Measurements from ENCODE around the gene SORBS2.

The SORBS2 gene

DNA sequence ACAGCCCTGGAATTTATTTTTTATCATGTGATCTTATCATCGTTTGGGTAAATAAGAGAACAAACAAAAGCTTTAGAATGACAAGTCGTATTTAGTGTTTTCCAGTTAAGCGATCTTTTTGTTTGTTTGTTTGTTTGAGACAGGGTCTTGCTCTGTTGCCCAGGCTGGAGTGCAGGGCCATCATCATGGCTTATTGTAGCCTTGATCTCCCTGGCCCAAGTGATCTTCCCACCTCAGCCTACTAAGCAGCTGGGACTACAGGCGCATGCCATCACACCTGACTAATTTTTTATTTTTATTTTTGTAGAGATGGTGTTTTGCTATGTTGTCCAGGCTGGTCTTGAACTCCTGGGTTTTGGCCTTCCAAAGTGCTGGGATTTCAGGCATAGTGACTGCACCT lies 219.6 kb downstream of the SORBS2 start:
- no peak for DNase-seq (ENCODE audit: low read depth in 3 of 3)

DNA sequence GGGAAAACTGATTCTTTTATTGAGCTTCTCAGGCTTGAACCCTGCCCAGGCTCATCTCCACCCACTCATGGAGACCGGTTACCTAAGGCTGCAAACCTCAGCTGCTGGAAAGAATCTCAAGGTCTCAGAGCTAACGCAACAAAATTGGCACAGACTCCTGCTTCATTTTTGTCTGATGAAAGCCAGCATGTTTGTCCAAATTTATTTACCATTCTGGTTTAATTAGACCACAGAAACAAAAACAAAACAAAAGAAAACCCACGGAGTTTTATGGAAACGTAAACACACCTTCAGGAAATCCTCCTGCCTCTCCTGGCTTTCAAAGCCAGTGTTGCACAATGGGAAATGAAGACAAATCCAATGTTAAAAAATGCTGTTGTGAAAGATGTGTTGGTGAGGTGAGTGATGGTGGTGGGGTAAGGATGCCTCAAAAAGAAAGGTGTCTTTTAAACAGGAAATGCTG lies 220.3 kb downstream of the SORBS2 start:
- no peak for DNase-seq (ENCODE audit: low read depth in 3 of 3)

DNA sequence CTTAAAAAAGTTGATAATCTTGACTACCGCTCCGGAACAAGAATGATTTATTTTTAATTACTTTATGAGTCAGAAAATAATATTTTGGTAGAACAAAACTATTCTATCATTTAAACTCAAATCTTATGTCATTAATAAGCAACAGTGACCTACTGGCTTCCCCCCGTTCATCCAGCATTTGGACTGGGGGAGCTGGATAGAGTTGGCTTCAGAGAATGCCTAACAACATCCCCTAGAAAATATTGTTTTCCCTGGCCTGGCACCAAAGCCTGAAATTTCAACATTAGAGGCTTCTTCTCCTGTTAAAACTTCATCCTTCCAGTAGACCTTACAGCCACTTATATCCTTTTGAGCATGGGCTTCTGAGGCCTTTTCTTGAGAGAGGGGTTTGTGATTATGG lies 221.0 kb downstream of the SORBS2 start:
- DNase-seq (ENCODE audit: low read depth in 3 of 3) = no peak

GRCh38 chr4:185589067-185589836 lies 222.7 kb downstream of the SORBS2 start:
- DNase-seq (ENCODE audit: low read depth in 3 of 3) = no peak

GRCh38 chr4:185587427-185588161 lies 224.4 kb downstream of the SORBS2 start:
- DNase-seq (ENCODE audit: low read depth in 3 of 3) = peak; percentile 46 to 77 (median 60)

GRCh38 chr4:185587030-185587426 lies 225.0 kb downstream of the SORBS2 start:
- no peak for DNase-seq (ENCODE audit: low read depth in 3 of 3)

- no peak for DNase-seq (ENCODE audit: low read depth in 3 of 3)
Observed at GRCh38 chr4:185585211-185585610, 226.8 kb downstream of the SORBS2 start.

GRCh38 chr4:185583813-185584212 lies 228.2 kb downstream of the SORBS2 start:
- DNase-seq (ENCODE audit: low read depth in 3 of 3) = no peak

GRCh38 chr4:185582651-185583400 lies 229.2 kb downstream of the SORBS2 start:
- no peak for DNase-seq (ENCODE audit: low read depth in 3 of 3)

DNA sequence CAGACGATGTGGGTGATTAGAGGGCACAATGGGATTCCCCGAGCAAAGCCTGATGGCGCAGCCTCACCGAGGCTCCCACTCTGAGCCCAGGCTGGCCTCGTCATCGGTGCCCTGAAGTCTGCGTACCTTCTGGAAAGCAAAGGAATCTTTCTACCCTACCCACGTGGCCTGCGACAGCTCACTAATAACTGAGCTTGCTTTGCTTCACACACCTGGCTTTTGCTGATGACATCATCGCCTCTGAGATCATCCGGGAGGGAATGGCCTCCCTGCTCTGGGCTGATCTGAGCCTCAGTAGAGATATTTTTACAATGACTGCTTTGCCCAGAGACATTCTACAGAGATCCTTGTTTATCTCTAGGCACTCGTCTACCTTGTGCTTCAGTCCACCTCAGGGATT lies 231.3 kb downstream of the SORBS2 start:
- no peak for DNase-seq (ENCODE audit: low read depth in 3 of 3)

DNA sequence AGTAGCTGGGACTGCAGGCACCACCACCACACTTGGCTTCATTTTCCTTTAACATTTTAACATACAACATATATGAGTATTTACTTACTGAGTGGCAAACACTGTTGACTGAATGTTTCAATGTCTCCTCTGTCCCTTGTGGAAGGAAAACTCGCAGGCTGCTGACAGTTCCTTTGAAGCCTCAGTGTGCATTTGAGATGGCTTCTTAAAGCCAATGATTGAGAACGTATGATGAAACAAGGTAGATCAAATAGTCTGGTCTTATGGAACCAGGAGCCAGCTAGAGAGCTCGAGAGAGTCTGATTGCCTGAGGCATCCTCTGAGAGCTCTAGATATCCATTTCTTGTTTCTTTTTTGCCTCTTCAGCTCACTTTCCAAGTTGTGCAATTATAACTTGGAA lies 233.7 kb downstream of the SORBS2 start:
- no peak for DNase-seq (ENCODE audit: low read depth in 3 of 3)

DNA sequence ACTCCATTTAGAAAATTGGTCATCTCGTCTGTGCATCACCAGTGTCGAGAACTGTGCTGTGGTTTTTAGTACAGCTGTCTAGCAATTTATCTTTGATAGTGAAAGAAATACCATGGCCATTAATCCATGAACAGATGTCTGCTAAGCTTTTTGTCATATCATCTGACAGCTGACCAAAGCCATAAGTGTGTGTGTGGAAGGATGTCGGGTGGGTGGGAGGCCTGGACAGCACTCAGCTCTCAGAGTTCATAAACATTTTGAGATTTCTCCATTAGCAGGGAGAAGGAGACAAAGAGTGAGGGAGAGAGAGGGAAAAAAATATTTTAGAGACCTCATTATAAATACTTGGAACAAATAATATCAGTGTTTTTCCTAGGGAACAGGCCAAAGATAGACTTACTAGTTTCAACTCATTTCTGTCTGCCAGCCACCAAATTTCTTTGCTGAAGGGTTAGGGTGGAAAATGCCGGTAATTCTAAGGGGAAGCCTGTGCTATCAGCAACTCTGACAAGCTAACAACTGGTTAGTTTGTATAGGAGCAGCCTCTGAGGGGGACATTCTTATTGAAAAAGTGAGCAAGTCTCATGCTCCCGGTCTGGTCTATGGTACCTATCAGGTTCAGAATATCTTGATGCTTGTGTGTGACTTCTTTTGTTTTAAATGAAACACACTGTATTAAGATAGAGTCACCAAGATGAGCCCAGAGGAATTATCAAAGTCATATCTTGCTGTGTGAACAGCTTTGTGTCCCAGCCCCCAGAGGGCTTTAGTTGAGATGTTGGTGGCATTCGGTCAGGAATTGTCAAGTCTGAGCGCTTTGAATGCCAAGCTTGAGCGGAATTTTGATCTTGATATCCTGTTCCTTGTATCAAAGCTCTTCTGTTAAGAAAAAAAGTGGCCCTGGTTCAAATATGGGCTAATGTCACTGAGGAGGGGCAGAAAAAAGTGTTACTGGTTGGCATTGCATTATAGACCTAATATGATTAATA lies 234.7 kb downstream of the SORBS2 start:
- no peak for DNase-seq (ENCODE audit: low read depth in 3 of 3)

- DNase-seq (ENCODE audit: low read depth in 3 of 3) = no peak
Observed at GRCh38 chr4:185576314-185576961, 235.6 kb downstream of the SORBS2 start.

DNA sequence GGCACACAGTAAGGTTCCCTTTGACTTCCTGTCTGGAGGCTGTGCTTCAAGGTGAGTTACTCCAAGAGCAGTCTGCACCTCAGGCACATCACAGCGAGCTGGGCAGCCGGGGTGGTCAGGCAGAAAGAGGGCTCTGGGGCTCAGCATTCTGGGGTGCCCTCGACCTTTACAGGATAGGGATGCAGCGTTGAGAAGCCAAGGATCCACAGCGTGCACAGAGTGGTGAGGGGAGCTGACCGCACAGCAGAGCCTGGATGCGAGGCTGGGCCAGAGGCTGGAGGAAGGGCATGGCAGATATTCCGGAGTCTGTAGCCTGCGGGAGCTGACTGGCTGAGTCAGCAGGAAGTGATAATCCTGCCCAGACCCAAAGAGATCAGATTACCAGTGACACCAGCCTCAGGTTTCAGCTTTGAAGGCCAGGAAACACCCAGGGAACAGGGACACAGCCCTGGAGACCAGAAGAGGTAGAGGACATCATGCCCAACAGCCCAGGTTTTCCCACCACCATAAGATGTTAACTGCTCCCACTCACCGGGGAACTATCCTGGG lies 238.3 kb downstream of the SORBS2 start:
- no peak for DNase-seq (ENCODE audit: low read depth in 3 of 3)

DNA sequence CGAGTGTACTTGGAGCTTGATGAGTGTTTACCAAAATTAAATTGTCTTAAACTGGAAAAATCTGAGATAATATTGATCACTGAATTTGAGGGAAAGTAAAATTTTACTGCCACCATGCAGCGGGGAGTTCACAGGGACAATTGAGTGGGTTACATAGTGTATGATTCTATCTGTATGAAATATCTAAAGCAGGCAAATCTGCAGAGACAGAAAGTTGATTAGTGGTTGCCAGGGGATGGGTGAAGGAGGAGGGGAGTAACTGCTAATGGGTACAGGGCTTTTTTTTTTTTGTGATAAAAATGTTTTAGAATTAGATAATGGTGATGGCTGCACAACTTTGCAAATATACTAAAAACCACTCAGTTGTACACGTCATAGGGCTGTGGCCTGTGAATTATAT lies 241.3 kb downstream of the SORBS2 start:
- DNase-seq (ENCODE audit: low read depth in 3 of 3) = no peak

DNA sequence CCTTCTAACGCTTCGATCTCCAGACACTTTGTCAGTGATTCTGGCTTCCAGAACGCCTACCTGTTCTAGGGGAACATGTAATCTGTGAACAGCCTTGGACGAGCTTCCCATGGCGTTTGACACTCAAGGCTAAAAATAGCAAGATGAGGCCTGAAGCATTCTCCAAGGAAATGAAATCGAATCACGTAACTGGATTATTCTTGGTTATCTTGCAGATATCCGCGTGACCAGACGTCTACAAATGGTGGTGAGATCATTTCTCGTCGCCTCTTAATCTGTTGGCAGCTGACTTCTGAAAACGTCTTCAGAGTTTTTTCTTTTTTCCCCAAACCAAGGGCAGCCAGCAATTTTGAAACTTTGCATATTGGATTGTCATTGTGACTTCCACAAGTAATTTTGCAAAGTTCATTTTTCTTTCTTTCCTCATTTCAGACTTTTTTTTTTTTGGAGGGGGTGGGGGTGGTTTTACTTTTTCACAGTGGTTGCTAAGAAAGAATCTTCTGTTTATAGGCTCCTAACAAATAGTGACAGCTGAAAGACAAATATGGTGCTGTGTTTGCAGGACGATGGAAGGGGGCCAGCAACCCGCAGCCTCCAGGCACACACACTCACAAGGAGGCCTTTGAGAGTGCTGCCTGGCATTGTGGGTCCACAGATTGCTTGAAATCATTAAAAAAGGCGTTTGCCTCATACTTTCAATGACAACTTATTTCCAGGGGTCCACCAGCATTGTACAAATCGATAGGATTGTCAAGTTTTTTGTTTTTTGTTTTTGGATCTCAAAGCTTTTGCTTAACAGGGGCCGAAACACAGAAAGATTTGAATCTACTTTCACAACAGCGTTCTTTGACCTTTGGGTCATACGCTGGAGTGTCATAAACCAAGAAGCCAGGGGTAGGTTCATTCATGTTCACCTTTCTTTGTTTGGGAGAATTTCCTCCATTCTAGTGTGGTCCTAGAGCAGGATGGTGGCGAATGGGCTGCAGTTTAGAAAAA lies 244.3 kb downstream of the SORBS2 start:
- no peak for DNase-seq (ENCODE audit: low read depth in 3 of 3)

GRCh38 chr4:185566972-185567371 lies 245.0 kb downstream of the SORBS2 start:
- no peak for DNase-seq (ENCODE audit: low read depth in 3 of 3)

DNA sequence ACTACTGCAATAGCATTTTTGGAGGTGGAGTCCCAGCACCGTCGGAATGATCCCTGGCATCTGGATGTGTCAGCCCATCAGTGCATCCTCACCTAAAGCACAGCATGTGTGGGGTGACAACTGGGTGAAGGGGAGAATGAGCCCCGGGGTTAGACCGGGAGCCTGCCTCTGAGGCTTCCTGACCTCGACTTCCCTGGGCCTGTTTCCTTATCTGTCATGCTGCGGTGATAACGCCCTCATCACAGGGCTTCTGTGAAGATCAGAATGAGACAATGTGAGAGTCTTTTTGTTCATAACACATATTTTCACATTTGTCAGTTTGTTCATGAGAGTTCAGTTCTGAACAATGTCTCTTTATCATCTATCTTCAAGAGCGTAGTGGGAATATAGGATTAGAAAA lies 245.6 kb downstream of the SORBS2 start:
- DNase-seq (ENCODE audit: low read depth in 3 of 3) = peak in 1 of 3 donors; percentile 14

GRCh38 chr4:185565696-185566095 lies 246.3 kb downstream of the SORBS2 start:
- no peak for DNase-seq (ENCODE audit: low read depth in 3 of 3)

Data from stimulated activated CD4-positive, alpha-beta T cell treated with anti-CD3 and anti-CD28 coated beads, TNF-alpha, amount 100 ng/mL, for 48 hours (primary cell).